Stimulated activated naive B cell treated with anti-CD40 and anti-IgM and Interleukin-4, amounts not matched to agents 10 μg/mL and 1 μg/mL and 100 μg/mL, for 72 hours (primary cell): ENCODE results near the gene IRF5.
A peak's percentile ranks its signal among the peaks of the same experiment; 100 is the strongest.

ENCODE experiments used
- ATAC-seq, 2 donors: fragments of 150-1000 bp; cut with Tn5 transposase; replicated peaks; 2 replicates each; pipeline ENCODE4 v1.10.0; 2021; ENCODE audit warnings: moderate library complexity in 1 of 2
- DNase-seq: peaks from one replicate; pipeline ENCODE4 v3.0.0; 2021
- H3K27ac Mint-ChIP-seq: one replicate; pipeline ENCODE4 v1.8.0; 2022; ENCODE audit warnings: mild to moderate bottlenecking, mixed read lengths
- H3K27me3 Mint-ChIP-seq, 2 donors: one replicate each; pipeline ENCODE4 v1.8.0; 2022; ENCODE audit warnings: mixed read lengths in 2 of 2
- H3K36me3 Mint-ChIP-seq, 2 donors: one replicate each; pipeline ENCODE4 v1.8.0; 2022; ENCODE audit warnings: mixed read lengths in 2 of 2, mild to moderate bottlenecking in 1 of 2
- H3K4me1 Mint-ChIP-seq, 2 donors: one replicate each; pipeline ENCODE4 v1.8.0; 2022; ENCODE audit warnings: mixed read lengths in 2 of 2, mild to moderate bottlenecking in 1 of 2
- H3K4me3 Mint-ChIP-seq, 2 donors: one replicate each; pipeline ENCODE4 v1.8.0; 2022; ENCODE audit warnings: mild to moderate bottlenecking in 2 of 2, mixed read lengths in 2 of 2, moderate library complexity in 1 of 2
- H3K9me3 Mint-ChIP-seq, 2 donors: one replicate each; pipeline ENCODE4 v1.8.0; 2022; ENCODE audit warnings: mixed read lengths in 2 of 2, mild to moderate bottlenecking in 1 of 2

IRF5 gene

DNA sequence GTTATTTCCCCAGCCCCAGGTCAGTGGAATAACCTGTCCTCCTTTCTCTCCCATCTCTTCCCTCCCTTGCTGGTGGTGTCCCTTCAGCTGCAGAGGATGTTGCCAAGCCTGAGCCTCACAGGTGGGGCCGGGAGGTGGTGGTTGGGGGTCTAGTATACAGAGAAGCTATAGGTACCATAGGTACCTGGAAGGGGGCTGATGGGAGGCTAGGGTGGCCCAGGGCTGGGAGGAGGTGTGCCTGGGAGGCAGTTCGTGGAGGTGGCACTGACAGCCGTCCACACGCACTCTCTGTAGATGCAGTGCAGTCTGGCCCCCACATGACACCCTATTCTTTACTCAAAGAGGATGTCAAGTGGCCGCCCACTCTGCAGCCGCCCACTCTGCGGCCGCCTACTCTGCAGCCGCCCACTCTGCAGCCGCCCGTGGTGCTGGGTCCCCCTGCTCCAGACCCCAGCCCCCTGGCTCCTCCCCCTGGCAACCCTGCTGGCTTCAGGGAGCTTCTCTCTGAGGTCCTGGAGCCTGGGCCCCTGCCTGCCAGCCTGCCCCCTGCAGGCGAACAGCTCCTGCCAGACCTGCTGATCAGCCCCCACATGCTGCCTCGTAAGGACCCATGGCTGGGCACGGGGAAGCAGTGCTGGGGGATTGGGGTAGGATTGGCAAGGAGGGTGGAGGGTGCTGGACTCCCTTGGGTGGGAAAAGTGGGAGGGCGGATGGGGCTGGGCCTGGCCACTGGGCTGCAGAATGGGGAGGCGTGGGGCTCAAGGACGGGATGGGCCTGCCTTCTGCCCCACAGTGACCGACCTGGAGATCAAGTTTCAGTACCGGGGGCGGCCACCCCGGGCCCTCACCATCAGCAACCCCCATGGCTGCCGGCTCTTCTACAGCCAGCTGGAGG lies 9.5 kb downstream of the IRF5 start:
- Mint-ChIP-seq H3K4me3 (peak overlapping the region in 1 of 2 donors; percentile 25), H3K27me3 (no peaks in the 10 kb centered on the region), H3K27ac (peak overlapping the region; percentile 83), H3K4me1 (peaks cover 36 to 66% of the 10 kb centered on the region in 2 donors), H3K9me3 (no peaks in the 10 kb centered on the region), H3K36me3 (peaks cover 62 to 69% of the 10 kb centered on the region in 2 donors)
- ATAC-seq (peak in 1 of 2 donors; percentile 32), DNase-seq (no peak)

DNA sequence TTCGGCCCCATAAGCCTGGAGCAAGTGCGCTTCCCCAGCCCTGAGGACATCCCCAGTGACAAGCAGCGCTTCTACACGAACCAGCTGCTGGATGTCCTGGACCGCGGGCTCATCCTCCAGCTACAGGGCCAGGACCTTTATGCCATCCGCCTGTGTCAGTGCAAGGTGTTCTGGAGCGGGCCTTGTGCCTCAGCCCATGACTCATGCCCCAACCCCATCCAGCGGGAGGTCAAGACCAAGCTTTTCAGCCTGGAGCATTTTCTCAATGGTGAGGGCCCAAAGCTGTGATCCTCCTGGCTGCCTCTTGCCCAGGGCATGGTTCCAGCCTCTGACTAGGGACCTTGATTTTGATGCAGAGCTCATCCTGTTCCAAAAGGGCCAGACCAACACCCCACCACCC lies 10.1 kb downstream of the IRF5 start:
- DNase-seq, result no peak
- no peak for ATAC-seq
- peak overlapping the region; percentile 79 for H3K27ac Mint-ChIP-seq
- H3K4me1 Mint-ChIP-seq, result peaks cover 33 to 67% of the 10 kb centered on the region in 2 donors
- H3K27me3 Mint-ChIP-seq, result no peaks in the 10 kb centered on the region
- H3K36me3 Mint-ChIP-seq, result peaks cover 62 to 65% of the 10 kb centered on the region in 2 donors
- no peak overlapping the region for H3K4me3 Mint-ChIP-seq
- no peaks in the 10 kb centered on the region for H3K9me3 Mint-ChIP-seq

DNA sequence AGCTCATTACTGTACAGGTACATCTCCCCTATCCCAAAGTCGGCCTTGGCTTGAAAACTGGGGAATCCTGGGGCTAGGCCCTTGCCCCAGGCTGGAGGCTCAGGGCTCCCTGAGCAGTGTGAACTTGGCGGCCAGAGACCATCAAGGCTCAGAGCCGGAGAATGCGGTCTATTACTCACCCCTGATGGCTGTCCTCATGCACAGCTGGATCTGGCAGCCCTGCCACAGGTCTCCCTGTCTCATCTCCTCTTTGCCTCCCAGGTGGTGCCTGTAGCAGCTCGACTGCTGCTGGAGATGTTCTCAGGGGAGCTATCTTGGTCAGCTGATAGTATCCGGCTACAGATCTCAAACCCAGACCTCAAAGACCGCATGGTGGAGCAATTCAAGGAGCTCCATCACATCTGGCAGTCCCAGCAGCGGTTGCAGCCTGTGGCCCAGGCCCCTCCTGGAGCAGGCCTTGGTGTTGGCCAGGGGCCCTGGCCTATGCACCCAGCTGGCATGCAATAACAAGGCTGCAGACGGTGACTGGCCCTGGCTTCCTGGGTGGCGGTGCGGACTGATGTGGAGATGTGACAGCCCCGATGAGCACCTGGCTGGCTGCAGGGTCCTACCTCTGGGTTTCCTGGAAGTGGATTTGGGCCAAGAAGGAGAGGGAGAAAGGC lies 10.7 kb downstream of the IRF5 start:
- Mint-ChIP-seq H3K4me3 (peak overlapping the region in 1 of 2 donors; percentile 10), H3K9me3 (no peaks in the 10 kb centered on the region), H3K27me3 (no peaks in the 10 kb centered on the region), H3K4me1 (peaks cover 38 to 73% of the 10 kb centered on the region in 2 donors), H3K36me3 (peaks cover 63 to 71% of the 10 kb centered on the region in 2 donors), H3K27ac (peak overlapping the region; percentile 82)
- DNase-seq, result no peak
- ATAC-seq, result peak in 1 of 2 donors; percentile 10

DNA sequence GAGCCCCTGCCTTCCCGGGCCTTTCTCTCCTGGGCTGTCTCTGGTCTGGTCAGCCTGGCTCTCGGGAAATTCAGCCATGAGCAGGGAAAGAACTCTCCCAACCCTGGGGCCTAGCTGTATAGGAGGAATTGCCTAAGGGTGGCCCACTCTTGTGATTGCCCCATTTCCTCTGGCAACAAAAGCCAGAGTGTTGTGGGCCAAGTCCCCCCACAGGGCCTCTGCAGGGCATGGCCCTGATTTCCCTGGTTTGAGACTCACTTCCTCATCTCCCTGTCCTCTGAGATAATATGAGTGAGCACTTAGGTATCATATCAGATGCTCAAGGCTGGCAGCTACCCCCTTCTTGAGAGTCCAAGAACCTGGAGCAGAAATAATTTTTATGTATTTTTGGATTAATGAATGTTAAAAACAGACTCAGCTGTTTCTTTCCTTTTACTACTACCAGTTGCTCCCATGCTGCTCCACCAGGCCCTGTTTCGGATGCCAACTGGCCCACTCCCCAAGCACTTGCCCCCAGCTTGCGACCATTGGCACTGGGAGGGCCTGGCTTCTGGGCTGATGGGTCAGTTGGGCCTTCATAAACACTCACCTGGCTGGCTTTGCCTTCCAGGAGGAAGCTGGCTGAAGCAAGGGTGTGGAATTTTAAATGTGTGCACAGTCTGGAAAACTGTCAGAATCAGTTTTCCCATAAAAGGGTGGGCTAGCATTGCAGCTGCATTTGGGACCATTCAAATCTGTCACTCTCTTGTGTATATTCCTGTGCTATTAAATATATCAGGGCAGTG lies 11.4 kb downstream of the IRF5 start:
- no peaks in the 10 kb centered on the region for H3K9me3 Mint-ChIP-seq
- no peaks in the 10 kb centered on the region for H3K27me3 Mint-ChIP-seq
- ATAC-seq (peak; percentile 52 to 55), DNase-seq (no peak)
- peaks cover 60 to 78% of the 10 kb centered on the region in 2 donors for H3K36me3 Mint-ChIP-seq
- no peak overlapping the region for H3K4me3 Mint-ChIP-seq
- peaks cover 39 to 76% of the 10 kb centered on the region in 2 donors for H3K4me1 Mint-ChIP-seq
- H3K27ac Mint-ChIP-seq, result peak overlapping the region; percentile 82

DNA sequence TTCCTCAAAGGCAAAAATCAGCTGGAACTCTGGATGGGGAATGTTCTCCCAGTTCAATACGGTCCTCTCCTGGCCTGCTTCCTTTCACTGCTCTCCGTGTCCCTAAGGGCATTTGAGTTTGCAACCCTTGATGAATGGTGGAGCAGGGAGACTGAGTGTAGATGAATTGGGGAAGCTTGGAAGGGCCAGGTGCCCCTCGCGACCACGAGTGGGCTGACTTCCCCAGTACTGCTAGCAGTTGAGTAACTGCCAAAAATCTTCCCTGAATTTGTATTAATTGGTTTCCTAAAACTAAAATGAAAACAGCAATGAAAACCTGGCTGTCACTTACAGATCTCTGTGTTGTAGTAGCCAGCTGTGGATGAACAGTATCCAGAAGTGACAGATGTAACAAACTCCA lies 13.6 kb downstream of the IRF5 start:
- no peak overlapping the region for H3K4me3 Mint-ChIP-seq
- no peak for DNase-seq
- H3K27me3 Mint-ChIP-seq, result no peaks in the 10 kb centered on the region
- no peaks in the 10 kb centered on the region for H3K9me3 Mint-ChIP-seq
- H3K27ac Mint-ChIP-seq, result peak overlapping the region; percentile 89
- ATAC-seq, result no peak
- peaks cover 49 to 81% of the 10 kb centered on the region in 2 donors for H3K4me1 Mint-ChIP-seq
- H3K36me3 Mint-ChIP-seq, result peaks cover 60 to 77% of the 10 kb centered on the region in 2 donors

DNA sequence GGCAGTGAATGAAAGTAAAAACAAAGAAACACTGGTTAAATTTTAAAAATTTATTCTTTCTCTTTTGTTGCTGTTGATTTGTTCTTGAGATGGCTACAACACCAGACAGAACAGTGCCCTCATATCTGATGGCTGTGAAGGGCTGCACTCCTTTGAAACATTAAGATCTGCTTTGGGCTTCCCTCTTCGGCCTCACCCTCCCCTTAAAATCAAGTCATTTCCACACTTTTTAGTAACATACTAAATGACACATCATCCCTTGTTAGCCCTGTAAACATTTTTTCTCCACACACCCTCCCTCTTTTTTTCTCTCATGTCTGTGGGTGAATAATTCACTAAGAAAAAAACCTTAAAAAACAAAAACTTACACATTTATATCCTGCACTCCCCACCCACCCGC lies 16.4 kb downstream of the IRF5 start:
- Mint-ChIP-seq H3K9me3 (no peaks in the 10 kb centered on the region), H3K4me3 (peak overlapping the region in 1 of 2 donors; percentile 52), H3K27ac (peak overlapping the region; percentile 95), H3K27me3 (no peaks in the 10 kb centered on the region), H3K36me3 (peaks cover 62 to 75% of the 10 kb centered on the region in 2 donors), H3K4me1 (peaks cover 31 to 67% of the 10 kb centered on the region in 2 donors)
- DNase-seq (no peak), ATAC-seq (peak; percentile 33 to 42)

DNA sequence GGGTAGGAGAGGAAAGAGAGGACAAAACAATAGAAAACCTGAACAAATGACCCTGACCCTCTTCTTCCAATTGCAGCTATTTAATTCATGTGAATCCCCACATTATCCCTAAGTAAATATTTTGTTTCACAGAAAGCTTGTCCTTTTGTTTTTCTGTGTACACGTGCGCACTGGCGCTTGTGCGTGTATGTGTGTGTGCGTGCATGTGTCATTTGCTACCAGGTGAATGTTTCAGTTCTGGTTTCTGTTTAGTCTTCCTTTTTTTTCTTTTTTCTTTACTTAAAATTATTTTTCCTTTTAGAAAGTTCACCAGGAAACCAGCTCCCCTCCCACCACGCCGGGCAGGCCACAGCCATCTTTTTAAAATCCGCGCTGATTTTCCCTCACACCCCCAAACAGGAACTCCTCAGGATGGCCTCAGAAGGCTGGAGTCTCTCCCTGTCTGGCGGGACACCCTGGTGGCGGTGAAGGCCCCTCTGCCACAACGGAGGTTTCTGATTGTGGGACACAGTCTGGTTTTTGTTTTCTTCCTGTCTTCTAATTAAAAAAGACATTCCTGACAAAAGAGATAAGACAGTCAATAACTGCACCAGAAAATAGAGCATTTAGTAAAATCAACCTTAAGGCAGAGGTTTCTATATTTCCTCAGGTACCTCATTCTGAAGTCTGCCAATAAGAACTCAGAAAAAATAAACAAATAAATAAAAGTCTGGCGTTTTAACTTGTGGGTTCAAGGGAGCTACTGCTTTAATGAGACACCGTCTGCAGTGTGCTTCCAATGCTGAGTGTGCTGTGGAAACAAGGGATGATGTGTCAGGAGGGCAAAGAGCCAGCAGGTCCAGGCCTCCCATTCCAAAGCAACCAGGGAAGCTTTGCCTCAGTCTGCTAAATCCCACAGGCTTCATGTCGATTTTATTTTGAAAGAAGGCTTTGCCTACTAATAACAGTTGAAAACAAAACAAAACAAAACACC lies 17.4 kb downstream of the IRF5 start:
- DNase-seq (no peak), ATAC-seq (peak; percentile 81 to 87)
- Mint-ChIP-seq H3K27me3 (no peaks in the 10 kb centered on the region), H3K36me3 (peaks cover 66 to 76% of the 10 kb centered on the region in 2 donors), H3K4me1 (peaks cover 28 to 68% of the 10 kb centered on the region in 2 donors), H3K27ac (peak overlapping the region; percentile 95), H3K9me3 (no peaks in the 10 kb centered on the region), H3K4me3 (peak overlapping the region; percentile 57 to 64)

DNA sequence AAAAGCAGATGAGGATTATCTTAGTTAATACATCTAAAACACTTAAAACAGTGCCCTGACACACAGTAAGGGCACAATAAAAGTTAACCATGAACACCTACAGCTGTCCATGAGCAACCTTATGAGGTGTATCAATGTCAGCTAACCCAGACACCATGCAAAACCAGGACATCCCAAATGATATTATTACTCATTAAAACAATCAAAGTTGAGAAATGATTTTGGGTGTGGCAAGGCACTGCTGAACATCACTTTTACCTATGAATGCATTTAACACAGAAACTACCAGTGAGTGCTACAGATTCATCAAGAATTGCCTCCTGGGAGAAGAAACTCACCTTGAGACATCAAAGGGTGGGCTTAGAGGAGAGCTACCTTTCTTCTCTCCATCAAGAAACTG lies 18.3 kb downstream of the IRF5 start:
- H3K4me1 Mint-ChIP-seq, result peaks cover 26 to 61% of the 10 kb centered on the region in 2 donors
- no peaks in the 10 kb centered on the region for H3K9me3 Mint-ChIP-seq
- H3K27ac Mint-ChIP-seq, result peak overlapping the region; percentile 95
- no peak for ATAC-seq
- DNase-seq, result no peak
- H3K4me3 Mint-ChIP-seq, result no peak overlapping the region
- H3K36me3 Mint-ChIP-seq, result peaks cover 58 to 71% of the 10 kb centered on the region in 2 donors
- no peaks in the 10 kb centered on the region for H3K27me3 Mint-ChIP-seq

DNA sequence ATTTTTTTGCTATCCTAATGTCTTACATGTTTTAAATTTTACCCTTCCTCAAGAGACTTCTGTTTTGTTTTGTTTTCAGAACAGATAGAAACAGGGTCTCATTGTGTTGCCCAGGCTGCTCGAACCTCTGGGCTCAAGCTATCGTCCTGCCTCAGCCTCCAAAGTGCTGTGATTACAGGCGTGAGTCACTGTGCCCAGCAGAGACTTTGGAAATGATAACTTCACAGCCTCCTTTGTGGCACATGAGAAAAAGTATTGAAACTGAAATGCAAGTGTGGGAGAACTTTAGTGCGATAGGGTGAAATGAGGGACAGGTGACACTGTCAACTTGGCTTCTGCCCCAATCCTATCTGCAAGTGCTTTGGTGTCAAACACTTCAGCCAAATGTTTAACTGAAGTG lies 21.6 kb downstream of the IRF5 start:
- Mint-ChIP-seq H3K27me3 (no peaks in the 10 kb centered on the region), H3K4me3 (no peak overlapping the region), H3K27ac (peak overlapping the region; percentile 65), H3K4me1 (peaks cover 27 to 64% of the 10 kb centered on the region in 2 donors), H3K36me3 (peaks cover 53 to 68% of the 10 kb centered on the region in 2 donors), H3K9me3 (peaks cover 0 to 2% of the 10 kb centered on the region in 2 donors)
- ATAC-seq, result no peak
- no peak for DNase-seq

DNA sequence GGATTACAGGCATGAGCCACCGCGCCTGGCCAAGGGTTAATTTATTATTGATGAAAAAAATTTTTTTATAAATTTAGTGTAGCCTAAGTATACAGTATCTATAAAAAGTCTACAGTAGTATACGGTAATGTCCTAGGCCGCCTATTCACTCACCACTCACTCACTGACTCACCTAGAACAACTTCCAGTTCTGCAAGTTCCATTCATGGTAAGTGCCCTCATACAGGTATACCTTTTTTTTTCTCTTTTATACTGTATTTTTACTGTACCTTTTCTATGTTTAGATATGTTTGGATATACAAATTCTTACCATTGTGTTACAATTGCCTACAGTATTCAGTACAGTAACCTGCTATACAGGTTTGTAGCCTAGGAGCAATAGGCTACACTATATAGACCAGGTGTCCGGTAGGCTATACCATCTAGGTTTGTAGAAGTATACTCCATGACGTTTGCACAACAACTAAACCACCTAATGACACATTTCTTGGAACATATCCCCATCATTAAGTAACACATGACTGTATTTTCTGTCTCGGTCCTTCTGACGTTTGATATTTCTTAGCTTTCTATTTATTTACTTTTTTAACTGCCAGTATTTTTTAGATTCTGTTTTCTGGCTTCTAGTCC lies 23.4 kb downstream of the IRF5 start:
- DNase-seq (no peak), ATAC-seq (no peak)
- Mint-ChIP-seq H3K9me3 (peaks cover 6 to 7% of the 10 kb centered on the region in 2 donors), H3K4me3 (no peak overlapping the region), H3K27me3 (no peaks in the 10 kb centered on the region), H3K4me1 (peaks cover 21 to 64% of the 10 kb centered on the region in 2 donors), H3K36me3 (peaks cover 60 to 71% of the 10 kb centered on the region in 2 donors), H3K27ac (peak overlapping the region; percentile 96)

DNA sequence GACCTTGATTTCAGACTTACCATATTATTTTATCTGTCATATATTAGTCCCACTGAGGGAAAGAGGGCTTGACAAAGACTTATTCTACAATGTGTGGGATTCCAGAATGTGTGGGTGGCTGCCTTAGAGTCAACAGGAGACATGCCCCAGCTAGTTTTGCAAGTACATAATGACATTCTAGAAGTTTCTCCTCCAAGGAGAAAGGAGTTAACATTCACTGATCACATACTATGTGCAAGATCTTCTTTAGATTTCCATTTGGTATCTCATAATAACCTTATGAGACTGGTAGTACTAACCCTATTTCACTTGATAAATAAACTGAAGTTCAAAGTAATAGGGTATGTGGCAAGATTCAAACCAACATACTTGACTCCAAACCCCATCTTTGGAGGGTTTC lies 25.2 kb downstream of the IRF5 start:
- Mint-ChIP-seq H3K36me3 (peaks cover 52 to 68% of the 10 kb centered on the region in 2 donors), H3K27ac (peak overlapping the region; percentile 96), H3K27me3 (no peaks in the 10 kb centered on the region), H3K4me1 (peaks cover 20 to 53% of the 10 kb centered on the region in 2 donors), H3K9me3 (peaks cover 6 to 7% of the 10 kb centered on the region in 2 donors), H3K4me3 (peak overlapping the region; percentile 60 to 63)
- peak in 1 of 2 donors; percentile 55 for ATAC-seq
- DNase-seq, result no peak

DNA sequence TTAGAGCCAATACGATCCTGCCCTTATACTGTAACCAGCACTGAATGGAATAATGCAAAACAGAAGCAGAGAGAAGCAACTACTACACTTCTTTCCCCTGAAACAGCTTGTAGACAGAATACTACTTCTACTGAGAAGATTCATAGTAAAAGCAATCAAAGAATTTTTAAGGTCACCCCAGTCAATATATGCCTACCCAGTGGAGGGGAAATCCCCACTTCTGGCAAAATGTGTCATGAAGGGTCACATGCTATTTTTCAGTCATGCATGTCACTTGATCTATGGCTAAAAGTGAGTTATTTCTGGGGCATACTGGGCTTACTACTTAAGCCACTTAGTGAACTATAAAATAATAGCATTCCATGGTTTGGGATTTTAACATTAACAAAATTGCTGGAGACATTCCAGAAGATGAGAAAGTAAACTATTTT lies 25.6 kb downstream of the IRF5 start:
- peaks cover 6 to 7% of the 10 kb centered on the region in 2 donors for H3K9me3 Mint-ChIP-seq
- peaks cover 20 to 52% of the 10 kb centered on the region in 2 donors for H3K4me1 Mint-ChIP-seq
- DNase-seq, result peak; percentile 72
- ATAC-seq, result peak; percentile 96 to 97
- H3K27ac Mint-ChIP-seq, result peak overlapping the region; percentile 96
- peak overlapping the region; percentile 60 to 63 for H3K4me3 Mint-ChIP-seq
- H3K36me3 Mint-ChIP-seq, result peaks cover 50 to 65% of the 10 kb centered on the region in 2 donors
- H3K27me3 Mint-ChIP-seq, result no peaks in the 10 kb centered on the region

DNA sequence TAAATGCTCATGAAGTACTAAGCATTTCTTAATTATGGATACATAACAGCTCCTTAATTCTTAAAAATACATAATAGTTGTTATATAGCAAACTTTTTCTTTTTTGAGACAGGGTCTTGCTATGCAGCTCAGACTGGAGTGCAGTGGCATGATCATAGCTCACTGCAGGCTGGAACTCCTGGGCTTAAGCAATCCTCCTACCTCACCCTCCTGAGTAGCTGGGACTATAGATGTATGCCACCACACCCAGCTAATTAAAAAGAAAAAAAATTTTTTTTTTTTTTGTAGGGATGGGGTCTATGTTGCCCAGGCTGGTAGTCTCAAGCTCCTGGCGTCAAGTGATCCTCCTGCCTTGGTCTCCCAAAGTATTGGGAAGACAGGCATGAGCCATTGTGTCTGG lies 30.9 kb downstream of the IRF5 start:
- ATAC-seq (no peak), DNase-seq (no peak)
- Mint-ChIP-seq H3K4me3 (no peak overlapping the region), H3K27me3 (no peaks in the 10 kb centered on the region), H3K4me1 (peaks cover 8 to 26% of the 10 kb centered on the region in 2 donors), H3K36me3 (peaks cover 38 to 57% of the 10 kb centered on the region in 2 donors), H3K9me3 (peaks cover 5 to 6% of the 10 kb centered on the region in 2 donors), H3K27ac (no peak overlapping the region)
